Sciatic nerve (tissue), 2 donors: Measurements from ENCODE around the gene NOCT. TPM values are rescaled to one million over a fixed set of nuclear protein-coding genes. Genes with fewer than 3 reads are reported as not detected.
"Not testable (repeated sequence)": the region's sequence is repeated elsewhere in the genome, so short reads cannot be mapped to it uniquely, and the experiment has no call there.

Experiments used
- ATAC-seq: fragments of 200-7000 bp; cut with Tn5 transposase; one replicate; pipeline ENCODE4 v1.9.1; 2020; ENCODE audit warnings: mild to moderate bottlenecking, moderate library complexity
- DNase-seq: peaks from one replicate; pipeline ENCODE4 v3.0.0-alpha.2; 2020; ENCODE audit warnings: low spot score
- intact Hi-C: fragments of 100-400 bp; cut with DNase I; formaldehyde crosslinking; loops from one replicate; pipeline ENCODE4 v1.14.2; 2022
- total RNA-seq: library from RNA; stranded (reverse); fragmentation: NEBNext Ultra II Directional; extraction: Animal tissue kit (Norgen Biotek cat#: 25700); gene quantifications from one replicate; pipeline ENCODE4 v1.2.1, GENCODE V29; 2021
- donor health status: DM: no; HTN: no; CAD: no.
- donor health status: DM: no; HTN: no; CAD: no.

NOCT gene
- total RNA-seq, 1 donor from 2014 or later: 4.1 TPM

DNA sequence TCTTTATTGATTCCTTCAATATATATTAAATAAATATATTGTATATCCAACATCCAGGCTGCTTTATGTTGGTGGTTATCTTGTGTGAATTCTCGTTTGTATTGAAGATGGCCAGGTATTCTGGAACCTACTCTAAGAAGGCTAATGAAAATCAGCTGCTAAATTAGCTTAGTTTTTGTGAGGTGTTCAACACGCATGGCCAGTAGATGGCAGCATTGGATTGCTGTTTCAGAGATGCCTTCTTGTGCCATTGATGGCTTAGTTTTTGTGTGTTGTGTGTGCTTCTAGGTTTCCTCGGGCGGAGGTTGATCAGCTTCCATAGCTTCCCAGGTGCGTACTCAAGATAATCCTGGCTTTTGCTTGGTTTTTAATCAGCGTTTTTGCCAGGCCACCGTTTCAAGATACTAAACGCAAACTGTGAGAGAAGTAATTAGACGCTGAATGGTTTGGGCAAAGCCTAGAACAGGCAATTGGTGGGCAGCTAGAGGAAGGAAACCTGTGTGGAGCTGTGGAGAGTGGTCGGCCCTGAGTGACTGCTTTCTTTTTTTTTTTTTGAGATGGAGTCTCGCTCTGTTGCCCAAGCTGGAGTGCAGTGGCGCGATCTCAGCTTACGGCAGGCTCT lies 15.1 kb downstream of the NOCT start:
- DNase-seq: peak; percentile 83
- peak; percentile 83 for ATAC-seq
- intact Hi-C loops: no loop called here

DNA sequence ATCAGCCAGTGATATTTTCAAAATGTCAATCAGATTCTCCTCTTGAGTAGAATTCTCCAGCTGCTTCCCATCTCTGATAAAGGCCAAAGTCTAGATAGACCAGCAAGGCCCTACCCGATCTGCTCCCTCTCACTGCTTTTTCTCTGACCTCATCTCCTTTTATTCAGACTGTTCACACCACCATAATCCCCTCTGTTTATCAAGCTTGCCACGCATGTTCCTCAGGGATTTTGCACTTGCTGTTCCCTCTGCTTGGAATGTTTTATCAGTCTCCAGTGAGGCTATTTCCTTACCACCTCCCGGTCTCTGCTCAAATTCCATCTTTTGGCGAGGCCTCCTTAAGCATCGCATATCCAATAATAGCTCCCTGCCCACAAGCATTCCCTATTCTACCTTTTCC lies 20.1 kb downstream of the NOCT start:
- ATAC-seq (no peak), DNase-seq (no peak)
- intact Hi-C loops: no loop called here

DNA sequence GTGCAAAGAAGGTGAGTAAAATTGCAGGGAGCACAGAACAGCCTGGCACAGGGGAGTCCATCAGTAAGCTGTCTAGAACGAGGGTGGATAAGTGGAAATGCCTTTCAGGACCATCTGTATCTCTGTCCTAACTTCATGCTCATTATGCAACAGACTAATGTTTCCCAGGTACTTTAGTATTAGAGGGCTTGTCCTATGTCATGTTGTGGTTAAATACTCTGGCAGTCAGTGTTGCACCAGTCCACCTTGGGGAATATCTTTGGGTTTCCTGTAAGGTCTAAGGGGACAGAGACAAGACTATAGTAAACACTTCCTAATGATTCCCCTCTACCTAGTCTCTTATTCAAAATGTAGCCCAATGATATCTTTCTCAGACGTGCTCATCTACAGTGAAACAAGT lies 21.3 kb downstream of the NOCT start:
- DNase-seq: no peak
- intact Hi-C loops: no loop called here
- ATAC-seq: no peak

DNA sequence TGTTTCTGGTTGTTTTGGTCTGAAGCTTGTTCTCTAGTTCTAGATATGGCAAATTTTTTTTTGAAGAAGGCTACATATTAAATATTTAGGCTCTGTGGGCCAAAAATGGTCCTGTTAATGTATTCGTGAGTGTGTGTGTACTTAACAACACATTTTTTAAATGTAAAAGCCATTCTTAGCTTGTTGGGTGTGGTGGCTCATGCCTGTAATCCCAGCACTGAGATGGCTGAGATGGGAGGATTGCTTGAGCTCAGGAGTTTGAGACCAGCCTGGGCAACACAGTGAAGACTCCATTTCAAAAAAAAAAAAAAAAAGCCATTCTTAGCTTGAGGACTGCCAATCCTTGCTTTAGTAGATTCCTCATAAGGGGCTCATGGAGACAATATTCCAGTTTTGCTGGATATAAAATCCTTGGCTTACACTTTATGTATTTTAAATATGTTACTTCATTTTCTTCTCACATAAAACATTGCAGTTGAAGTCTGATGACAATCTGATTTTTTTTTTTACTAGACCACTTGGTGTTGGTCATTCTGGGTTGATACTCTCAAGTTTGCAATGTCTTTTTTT lies 23.4 kb downstream of the NOCT start:
- DNase-seq (no peak), ATAC-seq (no peak)
- intact Hi-C loops: no loop called here

DNA sequence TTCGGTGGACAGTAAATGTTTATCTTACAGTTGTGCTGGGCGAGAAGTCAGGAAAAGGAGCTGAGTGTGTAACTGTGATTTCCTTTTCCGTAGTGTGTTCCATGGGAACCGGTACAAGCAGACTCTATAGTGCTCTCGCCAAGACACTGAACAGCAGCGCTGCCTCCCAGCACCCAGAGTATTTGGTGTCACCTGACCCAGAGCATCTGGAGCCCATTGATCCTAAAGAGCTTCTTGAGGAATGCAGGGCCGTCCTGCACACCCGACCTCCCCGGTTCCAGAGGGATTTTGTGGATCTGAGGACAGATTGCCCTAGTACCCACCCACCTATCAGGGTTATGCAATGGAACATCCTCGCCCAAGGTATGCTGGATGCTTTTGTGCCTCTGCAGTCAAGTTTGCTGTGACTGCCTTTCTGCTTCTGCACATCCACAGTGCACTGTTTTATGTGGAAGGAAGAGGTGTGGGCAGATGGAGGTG lies 27.4 kb downstream of the NOCT start:
- DNase-seq: no peak
- intact Hi-C loops: no loop called here
- ATAC-seq: peak; percentile 90

DNA sequence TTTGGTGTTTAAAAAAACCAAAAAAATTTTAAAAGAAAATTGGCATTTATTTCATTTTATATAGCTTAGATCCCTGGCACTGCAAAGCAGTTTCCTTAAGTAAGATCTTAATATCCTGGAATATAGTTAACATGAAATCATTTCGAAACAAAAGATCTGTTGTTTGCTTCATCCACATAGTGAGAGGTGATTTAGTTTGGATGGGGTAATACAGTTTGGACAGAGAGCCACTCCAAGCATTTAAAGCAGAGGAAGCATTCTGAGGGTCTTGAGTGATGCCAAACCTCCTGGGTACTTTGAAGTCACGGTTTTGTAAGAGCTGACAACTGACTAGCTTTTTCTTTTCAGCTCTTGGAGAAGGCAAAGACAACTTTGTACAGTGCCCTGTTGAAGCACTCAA lies 28.7 kb downstream of the NOCT start:
- no peak for ATAC-seq
- intact Hi-C loops: no loop called here
- DNase-seq: no peak

DNA sequence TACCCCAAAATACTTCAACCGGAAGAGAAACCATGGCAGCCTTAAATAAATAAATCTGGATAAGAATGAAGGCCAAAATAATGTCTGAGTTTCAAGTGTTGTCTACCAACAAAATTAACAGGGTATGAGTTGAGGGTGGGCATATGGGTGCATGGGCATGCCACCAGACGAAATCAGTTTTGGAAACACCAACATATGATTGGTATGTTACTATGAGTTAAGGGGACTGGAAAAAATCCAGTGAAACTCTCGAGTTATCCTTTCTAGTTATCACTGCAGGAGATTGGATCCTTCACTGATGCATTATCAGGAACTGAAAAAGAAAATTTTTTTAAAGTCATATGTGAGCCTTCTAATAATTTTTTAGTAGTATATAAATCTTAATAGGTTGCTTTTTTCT lies 32.4 kb downstream of the NOCT start:
- intact Hi-C loops: no loop called here
- DNase-seq (no peak), ATAC-seq (no peak)

DNA sequence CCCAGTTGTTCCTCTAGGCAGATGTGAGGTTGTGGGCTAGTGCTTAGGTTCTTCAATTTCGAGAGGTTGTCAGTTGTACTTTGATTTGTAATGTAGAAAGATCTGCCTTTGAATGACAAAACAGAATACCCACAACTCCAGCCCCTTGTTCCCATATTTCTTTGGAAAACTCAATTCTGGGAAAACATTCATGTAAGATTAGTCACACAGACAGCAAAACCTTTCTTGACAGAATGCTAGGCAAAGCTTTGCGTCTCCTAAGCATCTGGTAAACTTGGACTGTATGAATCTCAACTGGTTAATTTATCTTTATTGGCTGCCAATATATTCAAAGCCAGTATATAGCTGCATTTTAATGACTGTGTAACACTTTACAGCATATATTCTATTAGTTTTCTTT lies 34.9 kb downstream of the NOCT start:
- intact Hi-C loops: no loop called here
- no peak for DNase-seq
- ATAC-seq: no peak

DNA sequence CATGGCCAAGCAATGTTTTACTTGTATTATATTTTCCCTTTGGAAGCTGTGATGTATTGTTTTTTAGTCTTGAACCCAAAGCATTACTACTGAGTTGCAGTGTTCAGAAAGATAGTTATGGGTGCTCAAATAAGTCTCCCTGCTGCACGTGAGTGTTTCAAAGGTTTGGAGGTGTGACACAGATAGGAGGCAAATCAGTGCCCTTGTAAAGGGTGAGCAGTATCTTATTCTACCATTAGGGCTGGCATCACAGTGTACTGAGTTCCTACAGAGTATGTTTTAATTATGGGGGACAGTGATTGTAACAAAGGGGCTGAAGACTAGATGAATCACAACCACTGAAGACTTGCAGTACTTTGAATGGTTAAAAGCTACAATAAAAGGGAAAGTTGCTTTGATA lies 38.3 kb downstream of the NOCT start:
- no peak for DNase-seq
- no peak for ATAC-seq
- intact Hi-C loops: no loop called here

DNA sequence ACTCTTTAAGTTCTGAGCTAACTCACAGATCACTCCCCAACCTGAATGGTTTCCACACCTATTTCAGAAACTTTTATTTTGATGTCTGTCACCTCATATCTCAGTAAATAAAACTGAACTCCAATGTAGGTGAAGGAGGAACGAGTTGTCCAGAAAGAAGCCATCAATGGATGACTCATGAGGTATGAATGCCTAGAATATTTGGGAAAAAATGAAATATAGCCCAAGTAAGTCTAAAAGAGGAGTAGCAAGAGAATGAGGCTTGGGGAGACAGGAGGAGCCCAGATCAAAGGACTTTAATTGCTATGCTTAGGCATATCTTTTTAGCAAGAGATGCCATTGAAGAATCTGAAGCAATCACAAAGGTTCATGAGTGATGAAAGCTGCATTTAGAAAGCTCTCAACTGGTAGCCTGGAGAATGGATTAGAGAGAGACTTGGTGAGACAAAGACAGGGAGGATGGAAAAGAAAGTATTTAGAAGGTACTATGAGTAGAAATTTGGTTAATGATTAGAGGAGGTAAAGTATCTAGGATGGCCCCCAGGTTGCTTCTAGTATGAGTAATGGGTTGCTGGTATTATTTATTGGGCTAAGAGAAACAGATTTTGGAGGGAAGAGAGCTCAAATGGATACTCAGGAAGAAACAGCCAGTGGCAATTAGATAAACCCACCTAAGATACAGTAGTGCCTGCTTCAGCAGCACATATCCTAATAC lies 39.4 kb downstream of the NOCT start:
- DNase-seq (no peak), ATAC-seq (no peak)
- intact Hi-C loops: no loop called here

DNA sequence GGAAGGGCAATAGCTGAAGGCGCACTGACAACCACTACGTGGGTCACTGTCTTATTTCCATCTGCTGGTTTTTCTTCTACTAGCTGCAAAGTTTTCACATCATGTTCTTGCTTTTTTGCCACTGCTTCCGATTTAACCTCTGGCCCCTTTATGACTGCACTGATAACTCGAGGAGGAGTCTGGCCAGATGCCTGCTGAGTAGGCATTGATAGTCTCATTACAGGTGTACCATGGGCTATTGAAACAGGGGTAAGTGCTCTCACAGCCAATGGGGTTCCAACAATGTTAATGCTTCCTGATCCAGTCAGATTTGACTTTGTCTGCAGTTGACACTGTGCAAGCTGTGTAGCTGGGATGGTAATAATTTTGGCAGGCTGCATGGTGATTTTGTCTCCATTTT lies 43.4 kb downstream of the NOCT start:
- intact Hi-C loops, DNase-seq, ATAC-seq: not testable (repeated sequence)

DNA sequence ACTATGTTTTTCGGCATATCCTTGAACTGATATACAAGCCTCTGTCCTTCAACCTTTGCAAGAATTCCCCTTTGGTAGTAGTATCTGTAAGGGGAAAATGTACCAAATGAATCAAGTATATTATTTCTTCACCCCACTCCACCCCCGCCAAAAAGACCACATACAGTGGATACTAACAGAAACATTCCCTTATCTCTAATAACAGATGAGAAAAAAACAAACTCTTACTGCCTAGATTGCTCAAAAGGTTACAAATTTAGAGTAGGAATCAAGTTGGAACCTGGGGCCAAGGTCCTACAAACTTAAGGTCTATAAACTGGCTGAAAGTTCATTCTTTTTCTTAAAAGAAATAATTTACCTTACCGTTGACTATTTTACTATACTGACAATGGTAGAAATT lies 45.0 kb downstream of the NOCT start:
- DNase-seq: no peak

DNA sequence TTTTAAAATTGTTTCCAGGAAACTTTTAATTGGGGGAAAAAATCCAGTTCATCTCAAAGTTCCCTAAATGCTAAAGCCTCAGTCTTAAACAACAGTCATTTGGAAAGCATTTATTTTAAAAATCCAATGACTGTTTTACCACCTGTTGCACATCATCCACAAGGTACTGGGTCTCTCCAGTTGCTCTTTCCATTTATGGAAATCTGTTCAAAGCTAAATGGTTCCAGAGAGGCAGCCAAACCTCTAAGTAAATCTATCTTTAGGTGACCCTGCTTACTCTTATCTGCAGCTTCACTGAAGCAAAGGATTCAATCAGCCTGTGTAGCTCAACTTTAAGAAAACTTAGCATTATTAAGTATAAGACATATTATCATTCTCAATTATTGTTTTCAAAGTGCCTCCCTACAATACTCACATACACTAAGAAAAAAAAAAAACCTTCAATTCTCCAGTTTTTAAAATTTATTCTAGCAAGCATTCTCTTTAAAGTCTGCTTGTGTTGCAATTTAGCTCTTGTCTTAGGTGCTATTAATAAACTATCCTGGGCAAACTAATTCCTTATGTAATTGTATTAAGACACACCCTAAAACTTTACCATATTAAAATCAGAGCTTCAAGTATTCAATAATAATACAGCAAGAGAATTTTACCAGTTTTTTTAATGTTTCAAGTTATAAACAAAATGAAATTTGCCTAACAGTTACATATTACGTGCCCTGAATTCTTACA lies 60.6 kb downstream of the NOCT start:
- DNase-seq (no peak), ATAC-seq (no peak)
- intact Hi-C loops: no loop called here

More for the DNA sequence above, 45.0 kb downstream of the NOCT start:
- no peak for ATAC-seq
- intact Hi-C loops: no loop called here

DNA sequence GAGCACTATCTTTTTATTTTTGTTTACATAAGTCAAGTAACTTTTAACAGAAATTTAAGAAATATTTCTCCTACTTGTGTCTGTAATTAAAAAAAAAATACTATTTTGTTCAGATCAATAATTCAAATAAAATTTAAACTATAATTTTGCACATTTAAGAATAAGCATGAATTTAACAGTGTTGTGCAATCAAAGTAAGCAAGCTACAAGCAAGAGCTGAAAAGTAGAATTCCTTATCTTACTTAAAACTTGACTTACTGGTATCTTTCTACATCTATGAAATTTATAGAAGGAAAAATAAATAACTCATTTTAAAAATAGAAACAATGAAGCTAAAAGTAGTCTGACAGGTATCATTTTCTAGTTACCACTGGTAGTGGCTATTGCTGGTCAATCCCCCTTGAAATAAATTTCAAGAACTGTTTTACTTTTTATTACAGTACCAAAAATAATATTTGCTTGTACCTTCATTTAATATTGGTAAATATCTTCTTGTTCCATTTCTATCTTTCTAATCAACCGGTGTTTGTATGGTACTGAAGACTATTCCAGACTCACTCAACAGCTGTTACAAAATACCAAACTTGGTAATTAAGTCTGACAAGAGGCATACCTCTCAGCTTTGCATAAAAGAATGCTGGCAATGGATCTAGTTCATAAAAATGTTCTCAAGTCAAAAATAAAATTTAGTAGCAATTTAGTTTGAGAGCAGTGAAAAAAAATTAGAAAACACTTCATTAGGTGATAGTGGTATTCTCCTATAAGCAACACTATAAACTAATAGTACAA lies 62.2 kb downstream of the NOCT start:
- ATAC-seq (no peak), DNase-seq (no peak)
- intact Hi-C loops: no loop called here

DNA sequence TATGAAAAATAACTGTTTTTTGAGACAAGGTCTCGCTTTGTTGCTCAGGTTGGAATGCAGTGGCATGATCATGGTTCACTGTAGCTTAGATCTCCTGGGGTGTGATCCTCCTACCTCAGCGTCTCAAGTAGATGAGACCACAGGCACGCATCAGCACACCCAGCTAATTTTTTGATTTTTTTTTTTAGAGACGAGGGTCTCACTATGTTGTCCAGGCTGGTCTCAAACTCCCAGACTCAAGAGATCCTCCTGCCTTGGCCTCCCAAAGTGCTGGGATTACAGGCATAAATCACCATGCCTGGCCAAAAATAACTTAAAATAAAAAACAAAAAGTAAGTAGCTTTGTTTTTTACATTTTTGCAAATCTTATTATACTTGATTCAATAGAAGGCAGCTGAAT lies 63.3 kb downstream of the NOCT start:
- intact Hi-C loops: no loop called here
- ATAC-seq (no peak), DNase-seq (no peak)

DNA sequence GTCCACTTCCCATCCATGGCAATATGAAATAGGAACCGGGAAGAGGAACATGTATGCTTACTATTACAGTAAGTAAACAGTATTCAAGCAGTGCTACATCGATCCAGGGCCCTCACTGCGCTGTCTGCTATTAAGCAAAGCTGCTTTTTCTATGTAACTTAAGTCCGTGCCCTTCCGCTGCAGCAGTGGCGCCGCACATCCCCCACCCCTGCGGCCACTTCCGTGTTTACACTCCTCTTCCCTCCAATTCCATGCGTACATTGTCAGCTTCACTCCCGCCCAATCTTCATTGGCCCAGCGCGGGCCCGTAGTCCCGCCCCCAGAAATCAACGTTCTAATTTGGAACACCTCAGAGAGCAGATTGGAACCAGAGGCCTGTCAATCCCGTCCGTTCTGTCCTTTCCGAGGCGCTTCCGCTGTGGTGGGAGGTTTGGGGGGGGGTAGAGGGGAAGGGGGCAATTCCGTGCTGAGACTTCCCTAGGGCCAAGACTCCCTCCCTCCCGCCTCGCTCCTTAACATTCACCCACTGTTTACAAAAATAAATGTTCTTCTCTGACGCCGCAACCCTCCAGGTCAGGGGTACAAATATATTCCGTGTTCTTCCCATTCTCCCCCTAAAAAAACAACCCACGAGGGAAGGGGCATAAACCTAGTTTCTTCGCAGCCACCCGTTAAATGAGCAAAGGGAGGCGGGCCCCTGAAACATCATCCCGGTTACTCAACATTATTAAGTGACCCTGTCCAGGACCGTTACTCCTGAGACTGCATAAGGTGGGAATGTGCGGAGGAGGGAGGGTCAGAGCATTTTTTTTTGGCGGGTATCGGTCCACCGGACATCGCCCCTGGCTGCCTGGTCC lies 67.4 kb downstream of the NOCT start:
- intact Hi-C loops: loop anchor here (10.0 kb wide), 1 partner anchor 212 kb away; no protein-coding TSS in a partner anchor
- ATAC-seq: peak; percentile 97
- peak; percentile 95 for DNase-seq

DNA sequence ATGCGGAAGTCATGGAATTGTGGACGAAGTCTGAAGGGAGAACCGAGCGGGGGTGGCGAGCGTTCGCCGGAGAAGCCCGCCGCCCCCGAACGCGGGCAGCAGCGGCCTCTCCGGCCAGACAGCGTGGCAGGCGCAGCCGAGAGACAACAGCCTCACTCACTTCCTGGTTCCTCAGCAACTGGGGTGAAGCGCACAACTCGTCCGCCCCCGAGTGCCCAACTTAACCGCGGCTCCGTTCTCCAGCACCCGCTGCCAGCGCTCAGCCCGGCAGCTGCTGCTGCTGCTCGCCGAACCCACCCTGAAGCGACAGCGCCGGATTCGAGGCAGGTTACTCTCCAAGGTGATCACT lies 68.0 kb downstream of the NOCT start:
- peak; percentile 69 for ATAC-seq
- intact Hi-C loops: loop anchor here (10.0 kb wide), 1 partner anchor 211 kb away; no protein-coding TSS in a partner anchor
- DNase-seq: peak; percentile 73
